Ishikawa (cell line): ENCODE data around the gene SNAP91.

Experiments used
- CEBPB ChIP-seq: IDR thresholded peaks from 2 replicates; pipeline ENCODE4 v1.6.1; 2012
- CREB1 ChIP-seq: IDR thresholded peaks from 2 replicates; pipeline ENCODE4 v1.6.1; 2012; ENCODE audit warnings: low read depth
- EGR1 ChIP-seq: IDR thresholded peaks from 2 replicates; pipeline ENCODE4 v1.6.1; 2012
- FOXM1 ChIP-seq: IDR thresholded peaks from 2 replicates; pipeline ENCODE4 v1.6.1; 2012; ENCODE audit warnings: low read depth, borderline replicate concordance
- MAX ChIP-seq: IDR thresholded peaks from 2 replicates; pipeline ENCODE4 v1.6.1; 2012
- RAD21 ChIP-seq: IDR thresholded peaks from 2 replicates; pipeline ENCODE4 v1.6.1; 2012; ENCODE audit warnings: low read depth
- REST ChIP-seq: IDR thresholded peaks from 2 replicates; pipeline ENCODE4 v1.6.1; 2012; ENCODE audit warnings: low read depth, mild to moderate bottlenecking
- TAF1 ChIP-seq: IDR thresholded peaks from 2 replicates; pipeline ENCODE4 v1.6.1; 2012; ENCODE audit warnings: low read depth, mild to moderate bottlenecking
- TEAD4 ChIP-seq: IDR thresholded peaks from 2 replicates; pipeline ENCODE4 v1.6.1; 2012
- YY1 ChIP-seq: IDR thresholded peaks from 2 replicates; pipeline ENCODE4 v1.6.1; 2012; ENCODE audit warnings: low read depth
- TF ChIP-seq, protein P1 (sequence below): IDR thresholded peaks from 2 replicates; pipeline ENCODE4 v1.6.1; 2012

- TF ChIP-seq MAX = no peak
- TF ChIP-seq, protein P1, sequence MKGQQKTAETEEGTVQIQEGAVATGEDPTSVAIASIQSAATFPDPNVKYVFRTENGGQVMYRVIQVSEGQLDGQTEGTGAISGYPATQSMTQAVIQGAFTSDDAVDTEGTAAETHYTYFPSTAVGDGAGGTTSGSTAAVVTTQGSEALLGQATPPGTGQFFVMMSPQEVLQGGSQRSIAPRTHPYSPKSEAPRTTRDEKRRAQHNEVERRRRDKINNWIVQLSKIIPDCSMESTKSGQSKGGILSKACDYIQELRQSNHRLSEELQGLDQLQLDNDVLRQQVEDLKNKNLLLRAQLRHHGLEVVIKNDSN = no peak
- TF ChIP-seq TAF1 = no peak
- no peak for TF ChIP-seq REST
- no peak for TF ChIP-seq RAD21
- no peak for TF ChIP-seq CEBPB
- TF ChIP-seq YY1 = no peak
- no peak for TF ChIP-seq FOXM1
- TF ChIP-seq CREB1 = no peak
- TF ChIP-seq EGR1 = no peak
- no peak for TF ChIP-seq TEAD4
Measured at GRCh38 chr6:83677791-83678190, 31.1 kb downstream of the SNAP91 start.
